ENCODE measurements around the gene FANK1. TPM values are rescaled to one million over a fixed set of nuclear protein-coding genes. Genes with fewer than 3 reads are reported as not detected.
A peak's percentile ranks its signal among the peaks of the same experiment; 100 is the strongest.
"Not testable (repeated sequence)": the region's sequence is repeated elsewhere in the genome, so short reads cannot be mapped to it uniquely, and the experiment has no call there.

FANK1 gene
- total RNA-seq, 1 experiment from 2014 or later: not detected

DNA sequence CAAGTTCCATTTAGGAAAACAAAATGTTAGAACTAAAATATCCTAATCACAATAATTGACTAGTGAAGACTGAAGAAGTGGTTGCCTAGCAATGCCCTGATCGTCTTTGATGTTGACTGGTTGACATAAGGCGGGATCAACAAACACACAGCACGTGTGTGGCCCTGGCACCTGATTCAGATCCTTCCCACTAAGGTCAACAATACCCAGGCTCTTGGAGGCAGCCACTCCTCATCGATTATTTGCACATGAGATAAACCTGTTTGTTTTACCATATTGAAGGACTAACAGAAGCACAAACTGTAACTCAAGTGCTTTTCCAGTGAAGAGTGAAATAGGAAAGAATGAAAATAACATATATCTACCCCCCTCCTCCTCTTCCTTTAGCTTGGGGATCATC, 15.6 kb downstream of the FANK1 start:
- H3K36me3 ChIP-seq: no peaks in the 10 kb centered on the region
- H3K4me3 ChIP-seq: no peak overlapping the region
- DNase-seq: no peak
- H3K9me3 ChIP-seq: no peaks in the 10 kb centered on the region
- no peaks in the 10 kb centered on the region for H3K27me3 ChIP-seq

- not testable (repeated sequence) for H3K4me3 ChIP-seq, H3K36me3 ChIP-seq, H3K27me3 ChIP-seq, DNase-seq, H3K9me3 ChIP-seq
These were observed 16.9 kb downstream of the FANK1 start for GRCh38 chr10:125913277-125913676.

- Histone ChIP-seq H3K27me3 (no peaks in the 10 kb centered on the region), H3K9me3 (no peaks in the 10 kb centered on the region)
These were observed 20.6 kb downstream of the FANK1 start for GRCh38 chr10:125916977-125917376.

DNA sequence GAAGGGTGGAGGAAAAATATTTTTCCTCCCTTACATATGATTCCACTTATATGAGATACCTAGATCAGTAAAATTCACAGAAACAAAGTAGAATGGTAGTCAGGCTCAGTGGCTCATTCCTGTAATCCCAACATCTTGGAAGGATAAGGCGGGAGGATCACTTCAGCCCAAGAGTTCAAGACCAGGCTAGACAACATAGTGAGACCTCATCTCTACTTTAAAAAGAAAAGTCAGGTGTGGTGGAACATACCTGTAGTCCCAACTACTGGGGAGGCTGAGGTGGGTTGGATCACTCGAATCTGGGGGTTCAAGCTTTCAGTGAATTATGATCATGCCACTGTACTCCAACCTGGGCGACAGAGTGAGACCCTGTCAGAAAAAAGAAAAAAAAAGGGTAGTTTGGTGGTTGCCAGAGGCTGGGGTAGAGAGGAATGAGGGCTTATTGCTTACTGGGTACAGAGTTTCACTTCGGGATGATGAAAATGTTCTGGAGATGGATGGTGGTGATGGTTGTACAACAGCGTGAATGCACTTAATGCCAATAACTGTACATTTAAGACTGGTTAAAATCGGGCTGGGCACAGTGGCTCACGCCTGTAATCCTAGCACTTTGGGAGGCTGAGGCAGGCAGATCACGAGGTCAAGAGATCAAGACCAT, 21.5 kb downstream of the FANK1 start:
- not testable (repeated sequence) for DNase-seq

More at GRCh38 chr10:125916977-125917376, 20.6 kb downstream of the FANK1 start:
- no peak for DNase-seq
- Histone ChIP-seq H3K4me3 (no peak overlapping the region), H3K36me3 (no peaks in the 10 kb centered on the region)

DNA sequence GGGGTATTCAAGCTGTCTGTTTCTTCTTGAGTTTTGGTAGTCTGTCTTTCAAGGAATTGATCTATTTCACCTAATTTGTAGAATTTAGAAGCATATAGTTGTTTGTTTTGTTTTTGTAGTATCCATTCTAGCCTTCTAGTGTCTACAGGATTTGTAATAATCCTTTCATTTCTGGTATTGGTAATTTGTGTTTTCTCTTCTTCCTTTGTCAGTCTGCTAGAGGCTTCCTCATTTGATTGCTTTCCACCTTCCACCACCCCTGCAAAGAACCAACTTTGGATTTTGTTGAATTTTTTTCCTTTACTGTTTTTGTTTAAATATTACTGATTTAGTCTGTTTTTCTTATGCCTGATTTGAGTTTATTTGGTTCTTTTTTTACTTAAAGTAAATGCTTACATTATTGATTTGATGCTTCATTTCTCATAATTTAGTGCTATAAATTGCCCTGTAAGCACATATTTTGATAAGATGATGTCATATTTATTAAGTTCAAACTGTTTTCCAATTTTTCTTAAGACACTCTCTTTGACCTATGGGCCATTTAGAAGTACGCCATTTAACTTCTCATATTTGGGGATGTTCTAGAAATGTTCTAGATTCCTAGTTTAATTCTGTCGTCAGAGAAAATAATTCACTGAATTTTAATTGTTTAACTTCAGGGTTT, 25.4 kb downstream of the FANK1 start:
- H3K4me3 ChIP-seq, H3K9me3 ChIP-seq, H3K36me3 ChIP-seq, DNase-seq, H3K27me3 ChIP-seq: not testable (repeated sequence)

More for the DNA sequence above, 21.5 kb downstream of the FANK1 start:
- not testable (repeated sequence) for H3K9me3 ChIP-seq, H3K27me3 ChIP-seq, H3K4me3 ChIP-seq, H3K36me3 ChIP-seq

- H3K27me3 ChIP-seq: no peaks in the 10 kb centered on the region
- no peaks in the 10 kb centered on the region for H3K9me3 ChIP-seq
- H3K4me3 ChIP-seq: no peak overlapping the region
- no peak for DNase-seq
- no peaks in the 10 kb centered on the region for H3K36me3 ChIP-seq
These were observed 29.0 kb downstream of the FANK1 start for GRCh38 chr10:125925262-125925834.

DNA sequence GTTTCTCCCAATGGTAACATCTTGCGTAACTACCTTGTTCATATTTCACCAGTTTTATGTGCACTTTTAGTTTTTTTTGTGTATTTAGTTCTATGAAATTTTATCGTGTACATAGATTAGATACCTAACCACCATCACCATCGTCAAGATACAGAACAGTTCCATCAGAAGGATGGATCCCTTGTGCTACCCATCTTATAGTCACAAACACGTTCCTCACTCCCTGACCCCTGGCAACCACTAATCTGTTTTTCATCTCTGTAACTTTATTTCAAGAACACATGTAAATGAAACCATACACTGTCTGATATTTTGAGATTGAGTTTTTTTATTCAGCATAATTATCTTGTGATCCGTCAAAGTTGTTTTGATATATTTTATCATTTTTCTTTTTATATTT, 29.9 kb downstream of the FANK1 start:
- Histone ChIP-seq H3K4me3 (no peak overlapping the region), H3K36me3 (no peaks in the 10 kb centered on the region), H3K9me3 (no peaks in the 10 kb centered on the region), H3K27me3 (no peaks in the 10 kb centered on the region)
- DNase-seq: no peak

GRCh38 chr10:125927265-125927664, 30.9 kb downstream of the FANK1 start:
- H3K36me3 ChIP-seq, DNase-seq, H3K9me3 ChIP-seq, H3K27me3 ChIP-seq, H3K4me3 ChIP-seq: not testable (repeated sequence)

GRCh38 chr10:125928928-125929585, 32.7 kb downstream of the FANK1 start:
- H3K9me3 ChIP-seq: no peaks in the 10 kb centered on the region
- H3K27me3 ChIP-seq: peaks cover 3% of the 10 kb centered on the region; the same call in 1 of the 2 replicates
- H3K4me3 ChIP-seq: no peak overlapping the region
- H3K36me3 ChIP-seq: no peaks in the 10 kb centered on the region
- no peak for DNase-seq

DNA sequence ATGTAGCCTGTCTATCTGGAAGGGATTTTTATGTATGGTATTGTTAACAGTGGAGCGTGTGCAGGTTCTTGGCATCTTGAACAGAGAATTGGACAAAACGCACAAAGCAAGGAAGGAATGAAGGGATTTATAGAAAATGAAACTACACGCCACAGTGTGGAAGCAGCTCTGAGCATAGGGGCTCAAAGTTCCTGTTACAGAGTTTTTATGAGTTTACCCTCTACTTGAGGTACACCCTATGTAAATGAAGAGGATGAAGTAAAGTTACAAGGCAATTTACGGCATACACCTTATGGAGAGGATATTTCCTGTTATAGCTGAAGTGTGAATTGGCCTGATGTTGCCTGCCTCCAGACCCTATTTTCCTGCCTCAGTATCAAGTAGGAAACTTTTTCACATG, 33.3 kb downstream of the FANK1 start:
- Histone ChIP-seq H3K4me3 (no peak overlapping the region), H3K36me3 (no peaks in the 10 kb centered on the region), H3K9me3 (no peaks in the 10 kb centered on the region), H3K27me3 (peaks cover 3% of the 10 kb centered on the region; the same call in 1 of the 2 replicates)
- DNase-seq: no peak

GRCh38 chr10:125933693-125934092, 37.3 kb downstream of the FANK1 start:
- no peak overlapping the region for H3K4me3 ChIP-seq
- DNase-seq: no peak
- no peaks in the 10 kb centered on the region for H3K36me3 ChIP-seq
- H3K27me3 ChIP-seq: peaks cover 3% of the 10 kb centered on the region; the same call in 1 of the 2 replicates
- no peaks in the 10 kb centered on the region for H3K9me3 ChIP-seq

DNA sequence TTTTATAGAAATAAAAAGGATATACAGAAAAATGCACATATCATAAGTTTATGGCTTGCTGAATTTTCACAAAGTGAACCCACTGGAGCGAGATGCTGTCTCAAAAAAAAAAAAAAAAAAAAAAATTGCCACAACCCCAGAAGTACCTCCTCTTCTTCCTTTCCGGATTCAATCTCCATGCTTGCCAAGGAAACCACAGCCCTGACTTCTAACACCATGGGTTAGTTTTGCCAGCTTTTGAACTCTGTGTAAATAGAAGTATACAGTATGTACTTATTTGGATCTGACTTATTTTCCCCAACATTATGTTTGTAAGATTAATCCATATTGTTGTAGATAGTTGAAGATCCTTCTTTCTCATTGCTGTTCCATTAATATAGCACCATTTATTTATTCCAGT, 40.0 kb downstream of the FANK1 start:
- Histone ChIP-seq H3K27me3 (peaks cover 3% of the 10 kb centered on the region; the same call in 1 of the 2 replicates), H3K4me3 (no peak overlapping the region), H3K36me3 (no peaks in the 10 kb centered on the region), H3K9me3 (no peaks in the 10 kb centered on the region)
- peak; percentile 3 for DNase-seq

DNA sequence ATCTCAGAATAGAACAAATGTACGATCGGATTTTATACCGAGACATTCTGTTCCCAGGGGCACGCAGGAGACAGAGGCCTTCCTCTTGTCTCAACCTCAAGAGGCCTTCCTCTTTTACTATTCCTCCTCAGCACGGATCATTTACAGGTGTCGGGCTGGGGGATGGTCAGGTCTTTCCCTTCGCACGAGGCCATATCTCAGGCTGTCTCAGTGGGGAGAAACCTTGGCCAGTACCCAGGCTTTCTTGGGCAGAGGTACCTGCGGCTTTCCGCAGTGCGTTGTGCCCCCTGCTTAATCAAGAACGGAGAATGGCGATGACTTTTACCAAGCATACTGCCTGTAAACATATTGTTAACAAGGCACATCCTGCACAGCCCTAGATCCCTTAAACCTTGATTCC, 44.2 kb downstream of the FANK1 start:
- DNase-seq: no peak
- H3K4me3 ChIP-seq: no peak overlapping the region
- no peaks in the 10 kb centered on the region for H3K27me3 ChIP-seq
- H3K9me3 ChIP-seq: no peaks in the 10 kb centered on the region; the same call in 1 of the 2 replicates
- H3K36me3 ChIP-seq: no peaks in the 10 kb centered on the region

GRCh38 chr10:125951290-125951689, 54.9 kb downstream of the FANK1 start:
- no peaks in the 10 kb centered on the region for H3K36me3 ChIP-seq
- no peak for DNase-seq
- no peak overlapping the region for H3K4me3 ChIP-seq
- no peaks in the 10 kb centered on the region for H3K27me3 ChIP-seq
- H3K9me3 ChIP-seq: peaks cover 7% of the 10 kb centered on the region

- H3K36me3 ChIP-seq: no peaks in the 10 kb centered on the region
- no peaks in the 10 kb centered on the region for H3K27me3 ChIP-seq
- peaks cover 7% of the 10 kb centered on the region for H3K9me3 ChIP-seq
- no peak for DNase-seq
- H3K4me3 ChIP-seq: no peak overlapping the region
These were observed 57.5 kb downstream of the FANK1 start for GRCh38 chr10:125953778-125954385.

- no peak overlapping the region for H3K4me3 ChIP-seq
- H3K27me3 ChIP-seq: no peaks in the 10 kb centered on the region
- no peak for DNase-seq
- no peaks in the 10 kb centered on the region for H3K36me3 ChIP-seq
- H3K9me3 ChIP-seq: peaks cover 7% of the 10 kb centered on the region
These were observed 59.4 kb downstream of the FANK1 start for GRCh38 chr10:125955766-125956165.

GRCh38 chr10:125961743-125962142, 65.4 kb downstream of the FANK1 start:
- no peak overlapping the region for H3K4me3 ChIP-seq
- H3K36me3 ChIP-seq: no peaks in the 10 kb centered on the region
- no peaks in the 10 kb centered on the region for H3K27me3 ChIP-seq
- no peak for DNase-seq
- no peaks in the 10 kb centered on the region; the same call in 1 of the 2 replicates for H3K9me3 ChIP-seq
